ENCODE results near the gene PTPRK.

DNA sequence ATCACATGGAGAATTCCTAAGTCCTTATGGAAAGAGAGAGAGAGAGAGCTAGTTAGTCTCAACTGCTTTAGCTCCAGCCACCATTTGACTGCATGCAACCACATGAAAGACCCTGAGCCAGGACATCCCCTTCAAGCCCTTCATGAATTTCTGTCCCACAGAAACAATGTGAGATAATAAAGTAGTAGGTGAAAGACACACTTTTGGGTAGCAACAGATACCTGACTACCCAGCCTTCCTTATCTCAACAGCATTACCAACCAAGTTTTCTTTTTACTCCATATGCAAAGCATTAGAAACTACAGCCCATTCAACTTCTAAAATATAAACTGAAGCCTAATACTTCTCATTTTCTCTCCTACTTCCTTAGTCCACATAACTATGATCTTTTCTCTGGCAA, 596.4 kb downstream of the PTPRK start:
- TF ChIP-seq POLR2A (IDR thresholded peaks at IDR 0.05; ENCODE audit: low read depth, low read length): no peak
- TF ChIP-seq TAF1 (IDR thresholded peaks at IDR 0.05; ENCODE audit: low read depth, low read length): no peak
- TF ChIP-seq POLR2AphosphoS5 (IDR thresholded peaks at IDR 0.05; ENCODE audit: low read depth, low read length): no peak
- TF ChIP-seq SPI1 (IDR thresholded peaks at IDR 0.05; ENCODE audit: low read depth, low read length): no peak
- no peak for TF ChIP-seq PAX5 (IDR thresholded peaks at IDR 0.05; ENCODE audit: insufficient read depth, low read length, severe bottlenecking)

All from GM12891 (cell line).